CD4-positive, alpha-beta T cell (primary cell): ENCODE data around the gene COL4A2. TPM values are rescaled to one million over a fixed set of nuclear protein-coding genes. Genes with fewer than 3 reads are reported as not detected.

Source experiments
- ATAC-seq: fragments of 200-7000 bp; cut with Tn5 transposase; one replicate; pipeline ENCODE4 v1.10.0; 2022; ENCODE audit warnings: mild to moderate bottlenecking; ENCODE audit not compliant: poor library complexity
- CTCF ChIA-PET: fragments of 350-600 bp; sonication (Branson Sonifier 250); formaldehyde crosslinking; loops from one replicate; lab custom pipeline; 2021; ENCODE audit warnings: antibody characterized with exemption, inconsistent platforms; lab: Charles Lee
- POLR2A ChIA-PET: fragments of 350-600 bp; sonication (Branson Sonifier 250); formaldehyde crosslinking; loops from one replicate; lab custom pipeline; 2021; ENCODE audit warnings: antibody characterized with exemption, inconsistent platforms; lab: Charles Lee
- DNase-seq, 14 experiments: peaks; one replicate each; pipeline ENCODE4 v3.0.0-alpha.2; 2013 to 2020; ENCODE audit warnings: mixed read lengths in 2 of 14
- H3K27ac ChIP-seq, 2 donors: one replicate each; pipeline versions ENCODE4 v1.5.1 to v1.7.0; 2013; ENCODE audit warnings: low read length in 2 of 2, low read depth in 1 of 2, mild to moderate bottlenecking in 1 of 2
- H3K27me3 ChIP-seq, 2 experiments: 1 replicate in 1 of 2; 2 replicates in 1 of 2; pipeline versions ENCODE4 v1.6.1 to v1.7.0; 2013; ENCODE audit warnings: low read length in 2 of 2, control low read depth in 1 of 2, mild to moderate bottlenecking in 1 of 2, moderate library complexity in 1 of 2; ENCODE audit not compliant: insufficient read depth in 2 of 2, control insufficient read depth in 1 of 2
- H3K36me3 ChIP-seq: one replicate; pipeline ENCODE4 v1.6.1; 2013; ENCODE audit warnings: low read length, control low read depth; ENCODE audit not compliant: insufficient read depth
- H3K4me1 ChIP-seq: one replicate; pipeline ENCODE4 v1.6.1; 2013; ENCODE audit warnings: low read length, control low read depth; ENCODE audit not compliant: insufficient read depth
- H3K4me3 ChIP-seq: one replicate; pipeline ENCODE4 v1.5.1; 2013; ENCODE audit warnings: mild to moderate bottlenecking, low read length, moderate library complexity
- H3K9me3 ChIP-seq, 2 experiments: 1 replicate in 1 of 2; 2 replicates in 1 of 2; pipeline versions ENCODE4 v1.6.1 to v1.7.0; 2013; ENCODE audit warnings: low read length in 2 of 2, mild to moderate bottlenecking in 2 of 2, control low read depth in 1 of 2, moderate library complexity in 1 of 2; ENCODE audit not compliant: control insufficient read depth in 1 of 2, insufficient read depth in 1 of 2
- H3K27ac Mint-ChIP-seq: one replicate; pipeline ENCODE4 v1.8.0; 2020; ENCODE audit warnings: mixed read lengths
- H3K27me3 Mint-ChIP-seq: one replicate; pipeline ENCODE4 v1.8.0; 2021; ENCODE audit warnings: mixed read lengths
- H3K36me3 Mint-ChIP-seq: one replicate; pipeline ENCODE4 v1.8.0; 2021; ENCODE audit warnings: low read depth, mixed read lengths
- H3K4me1 Mint-ChIP-seq: one replicate; pipeline ENCODE4 v1.8.0; 2021; ENCODE audit warnings: low read depth, mixed read lengths
- H3K4me3 Mint-ChIP-seq: one replicate; pipeline ENCODE4 v1.8.0; 2020; ENCODE audit warnings: mild to moderate bottlenecking, mixed read lengths
- H3K9me3 Mint-ChIP-seq: one replicate; pipeline ENCODE4 v1.8.0; 2020; ENCODE audit warnings: mixed read lengths
- CTCF ChIP-seq: fragments of 200-600 bp; IDR thresholded peaks from one replicate; pipeline ENCODE4 v1.8.0; 2022; ENCODE audit warnings: antibody characterized with exemption, mild to moderate bottlenecking
- intact Hi-C, 2 experiments: fragments of 100-400 bp; cut with DNase I in 1 of 2; cut with micrococcal nuclease in 1 of 2; formaldehyde crosslinking; loops; one replicate each; pipeline versions ENCODE4 v1.15.1 to v1.9.0; 2023 to 2025; cut with DNase I, micrococcal nuclease
- total RNA-seq, 174 experiments: library from RNA in 2 of 174; stranded (reverse) in 2 of 174; gene quantifications; one replicate each; pipeline ENCODE4 v1.2.3 and lab custom pipeline; 2021 to 2026

The COL4A2 gene
- total RNA-seq, 2 experiments from 2014 or later, result not detected

GRCh38 chr13:110293649-110294048 is 13.4 kb upstream of the COL4A2 start:
- CTCF ChIA-PET, result no interaction called here
- Mint-ChIP-seq H3K4me1 (no peaks in the 10 kb centered on the region), H3K36me3 (no peaks in the 10 kb centered on the region), H3K27ac (no peak overlapping the region), H3K27me3 (peaks cover 50% of the 10 kb centered on the region), H3K9me3 (no peaks in the 10 kb centered on the region), H3K4me3 (no peak overlapping the region)
- H3K27me3 ChIP-seq, result peaks cover 16 to 20% of the 10 kb centered on the region in 2 experiments
- ATAC-seq, result no peak
- no peak overlapping the region for H3K27ac ChIP-seq
- TF ChIP-seq CTCF, result no peak
- H3K9me3 ChIP-seq, result peaks cover 0 to 17% of the 10 kb centered on the region in 2 experiments
- DNase-seq, result no peak
- no peak overlapping the region for H3K4me3 ChIP-seq
- no peaks in the 10 kb centered on the region for H3K36me3 ChIP-seq
- intact Hi-C loops, result loop anchor here in 1 of 2 experiments (1.0 kb wide), 1 partner anchor 23 kb away; no protein-coding TSS in a partner anchor
- H3K4me1 ChIP-seq, result no peaks in the 10 kb centered on the region
- POLR2A ChIA-PET, result no interaction called here

GRCh38 chr13:110294146-110294545 is 12.9 kb upstream of the COL4A2 start:
- DNase-seq (no peak), ATAC-seq (no peak)
- H3K4me3 Mint-ChIP-seq, result no peak overlapping the region
- Histone ChIP-seq H3K36me3 (no peaks in the 10 kb centered on the region), H3K9me3 (peaks cover 0 to 15% of the 10 kb centered on the region in 2 experiments), H3K27me3 (peaks cover 21 to 25% of the 10 kb centered on the region in 2 experiments), H3K4me1 (no peaks in the 10 kb centered on the region), H3K4me3 (no peak overlapping the region), H3K27ac (no peak overlapping the region)
- no peaks in the 10 kb centered on the region for H3K4me1 Mint-ChIP-seq
- peaks cover 54% of the 10 kb centered on the region for H3K27me3 Mint-ChIP-seq
- no peak for TF ChIP-seq CTCF
- intact Hi-C loops, result loop anchor here in 1 of 2 experiments (1.0 kb wide), 1 partner anchor 22 kb away; no protein-coding TSS in a partner anchor
- H3K9me3 Mint-ChIP-seq, result no peaks in the 10 kb centered on the region
- no peak overlapping the region for H3K27ac Mint-ChIP-seq
- ChIA-PET CTCF (no interaction called here), POLR2A (no interaction called here)
- H3K36me3 Mint-ChIP-seq, result no peaks in the 10 kb centered on the region

DNA sequence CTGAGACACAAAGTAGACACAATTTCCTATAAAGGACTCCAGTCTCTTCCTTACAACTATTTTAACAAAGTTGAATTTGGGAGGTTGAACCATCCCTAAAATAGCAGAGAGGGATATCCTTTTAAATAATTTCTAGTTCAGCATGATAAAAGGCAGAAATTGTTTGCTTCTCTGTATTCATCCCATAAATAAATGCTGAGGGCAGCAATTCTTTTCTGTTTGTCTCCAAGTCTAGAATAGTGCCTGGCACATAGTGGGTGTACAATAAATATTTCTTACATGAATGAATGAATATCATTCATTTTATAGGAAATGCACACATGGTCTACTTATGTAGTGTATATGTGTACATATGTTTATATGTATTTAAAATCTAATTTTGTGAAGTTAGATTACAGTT is 12.5 kb upstream of the COL4A2 start:
- Mint-ChIP-seq H3K4me1 (no peaks in the 10 kb centered on the region), H3K27ac (no peak overlapping the region), H3K36me3 (no peaks in the 10 kb centered on the region), H3K27me3 (peaks cover 54% of the 10 kb centered on the region), H3K9me3 (no peaks in the 10 kb centered on the region), H3K4me3 (no peak overlapping the region)
- peaks cover 0 to 11% of the 10 kb centered on the region in 2 experiments for H3K9me3 ChIP-seq
- no peak for ATAC-seq
- no peaks in the 10 kb centered on the region for H3K36me3 ChIP-seq
- intact Hi-C loops, result loop anchor here in 1 of 2 experiments (1.0 kb wide), 1 partner anchor 22 kb away; no protein-coding TSS in a partner anchor
- no peak for TF ChIP-seq CTCF
- H3K4me3 ChIP-seq, result no peak overlapping the region
- ChIA-PET CTCF (no interaction called here), POLR2A (no interaction called here)
- H3K27ac ChIP-seq, result no peak overlapping the region
- no peaks in the 10 kb centered on the region for H3K4me1 ChIP-seq
- DNase-seq, result no peak
- H3K27me3 ChIP-seq, result peaks cover 26 to 30% of the 10 kb centered on the region in 2 experiments
